PC-9 (cell line): ENCODE results near the gene WDFY3.

Source experiments
- EZH2 ChIP-seq: fragments of 200-600 bp; sonication (generic); IDR thresholded peaks from 2 replicates; pipeline ENCODE4 v1.8.0; 2017; ENCODE audit warnings: antibody characterized with exemption, low read depth
- TF ChIP-seq, protein P1 (sequence below): fragments of 200-600 bp; sonication (generic); conservative IDR thresholded peaks from 2 replicates; pipeline ENCODE4 v1.6.1; 2017; ENCODE audit warnings: mixed run types, antibody characterized with exemption, mild to moderate bottlenecking, moderate library complexity

GRCh38 chr4:84966382-84967242, at the start of gene WDFY3:
- TF ChIP-seq, protein P1, sequence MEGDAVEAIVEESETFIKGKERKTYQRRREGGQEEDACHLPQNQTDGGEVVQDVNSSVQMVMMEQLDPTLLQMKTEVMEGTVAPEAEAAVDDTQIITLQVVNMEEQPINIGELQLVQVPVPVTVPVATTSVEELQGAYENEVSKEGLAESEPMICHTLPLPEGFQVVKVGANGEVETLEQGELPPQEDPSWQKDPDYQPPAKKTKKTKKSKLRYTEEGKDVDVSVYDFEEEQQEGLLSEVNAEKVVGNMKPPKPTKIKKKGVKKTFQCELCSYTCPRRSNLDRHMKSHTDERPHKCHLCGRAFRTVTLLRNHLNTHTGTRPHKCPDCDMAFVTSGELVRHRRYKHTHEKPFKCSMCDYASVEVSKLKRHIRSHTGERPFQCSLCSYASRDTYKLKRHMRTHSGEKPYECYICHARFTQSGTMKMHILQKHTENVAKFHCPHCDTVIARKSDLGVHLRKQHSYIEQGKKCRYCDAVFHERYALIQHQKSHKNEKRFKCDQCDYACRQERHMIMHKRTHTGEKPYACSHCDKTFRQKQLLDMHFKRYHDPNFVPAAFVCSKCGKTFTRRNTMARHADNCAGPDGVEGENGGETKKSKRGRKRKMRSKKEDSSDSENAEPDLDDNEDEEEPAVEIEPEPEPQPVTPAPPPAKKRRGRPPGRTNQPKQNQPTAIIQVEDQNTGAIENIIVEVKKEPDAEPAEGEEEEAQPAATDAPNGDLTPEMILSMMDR = no peak
- no peak for TF ChIP-seq EZH2
